Measurements from ENCODE around the gene MACROD2.

- TF ChIP-seq CTCF (IDR thresholded peaks at IDR 0.05) (no peak), POLR2A (IDR thresholded peaks at IDR 0.05) (no peak), POLR2AphosphoS5 (IDR thresholded peaks at IDR 0.05) (no peak)
Measured at GRCh38 chr20:15098351-15098750, 1103.0 kb downstream of the MACROD2 start.
